Body of pancreas (tissue), 4 donors: ENCODE measurements around the gene REV1. TPM values are rescaled to one million over a fixed set of nuclear protein-coding genes. Genes with fewer than 3 reads are reported as not detected.

Experiments
- ATAC-seq: fragments of 150-250 bp; one replicate; pipeline ENCODE4 v1.9.1; 2016
- DNase-seq, 4 donors: peaks; one replicate each; pipeline ENCODE4 v3.0.0-alpha.2; 2019
- H3K27ac ChIP-seq, 4 donors: fragments of 200-600 bp; sonication (generic); 1 replicate in 3 of 4; 2 replicates in 1 of 4; pipeline versions ENCODE4 v1.5.1 to v1.6.1; 2016 to 2019; ENCODE audit warnings: mild to moderate bottlenecking in 1 of 4, mixed read lengths in 1 of 4, moderate library complexity in 1 of 4
- H3K27me3 ChIP-seq, 2 donors: fragments of 200-600 bp; sonication (generic); one replicate each; pipeline ENCODE4 v1.6.0; 2016; ENCODE audit warnings: mild to moderate bottlenecking in 1 of 2
- H3K36me3 ChIP-seq, 2 donors: fragments of 200-600 bp; sonication (generic); replicated peaks in 1 of 2; 2 replicates each; pipeline ENCODE4 v1.5.1; 2016; ENCODE audit warnings: low read depth in 2 of 2; ENCODE audit not compliant: insufficient read depth in 1 of 2
- H3K4me1 ChIP-seq: fragments of 200-600 bp; sonication (generic); one replicate; pipeline ENCODE4 v1.6.0; 2016
- H3K4me3 ChIP-seq, 2 donors: fragments of 200-600 bp; sonication (generic); 1 replicate in 1 of 2; 2 replicates in 1 of 2; pipeline ENCODE4 v1.5.1; 2016 to 2019
- H3K9me3 ChIP-seq, 3 donors: fragments of 200-600 bp; sonication (generic); 1 replicate in 2 of 3; 2 replicates in 1 of 3; pipeline ENCODE4 v1.5.1; 2016
- CTCF ChIP-seq, 7 experiments: fragments of 450-650 bp in 4 of 7; fragments of 200-600 bp in 3 of 7; sonication (generic) in 3 of 7; IDR thresholded peaks; one replicate each; pipeline ENCODE4 v1.5.1; 2016 to 2019; ENCODE audit warnings: antibody characterized with exemption in 7 of 7
- POLR2A ChIP-seq, 3 donors: fragments of 450-650 bp; IDR thresholded peaks; one replicate each; pipeline ENCODE4 v1.6.1; 2016; ENCODE audit warnings: antibody characterized with exemption in 3 of 3, mild to moderate bottlenecking in 2 of 3
- WGBS, 2 donors: methylation state at CpG; one replicate each; pipeline ENCODE4 v1.1.5; 2017; 5-methylcytosine and 5-hydroxymethylcytosine counted together
- intact Hi-C: fragments of 100-400 bp; cut with DNase I; formaldehyde crosslinking; loops from one replicate; pipeline ENCODE4 v1.15.1; 2023
- total RNA-seq, 2 donors: library from RNA; depleted of rRNA; stranded (reverse); fragments of >200 nt; gene quantifications; one replicate each; pipeline ENCODE4 v1.1.0, GENCODE V29; 2016

REV1 gene
- total RNA-seq, 2 donors from 2014 or later: 27.0 to 51.1 TPM

GRCh38 chr2:99401841-99402240, 88.0 kb downstream of the REV1 start:
- H3K4me1 ChIP-seq: peaks cover 10% of the 10 kb centered on the region
- no peak overlapping the region for H3K4me3 ChIP-seq
- H3K36me3 ChIP-seq: peaks cover 0 to 37% of the 10 kb centered on the region in 2 donors
- ATAC-seq (no peak), DNase-seq (no peak)
- WGBS, 2 donors: 87 to 91% methylated on average over 4 of the region's 4 CpGs
- TF ChIP-seq POLR2A (IDR thresholded peaks at IDR 0.05) (no peak), CTCF (IDR thresholded peaks at IDR 0.05) (no peak)
- intact Hi-C loops: no loop called here
- no peak overlapping the region for H3K27ac ChIP-seq
- no peaks in the 10 kb centered on the region for H3K9me3 ChIP-seq
- no peaks in the 10 kb centered on the region for H3K27me3 ChIP-seq

DNA sequence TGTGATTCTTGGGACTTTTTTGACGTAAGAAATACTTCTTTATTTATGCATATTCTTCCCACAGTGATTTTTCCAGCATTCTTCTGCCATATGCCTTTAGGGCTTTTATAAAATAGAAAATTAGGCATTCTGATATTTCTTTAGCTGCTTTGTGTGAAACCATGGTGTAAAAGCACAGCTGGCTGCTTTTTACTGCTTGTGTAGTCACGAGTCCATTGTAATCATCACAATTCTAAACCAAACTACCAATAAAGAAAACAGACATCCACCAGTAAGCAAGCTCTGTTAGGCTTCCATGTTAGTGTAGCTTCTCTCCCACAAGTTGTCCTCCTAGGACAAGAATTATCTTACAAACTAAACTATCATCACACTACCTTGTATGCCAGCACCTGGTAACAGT, 90.0 kb downstream of the REV1 start:
- Histone ChIP-seq H3K4me3 (no peak overlapping the region), H3K9me3 (no peaks in the 10 kb centered on the region), H3K27ac (no peak overlapping the region), H3K27me3 (no peaks in the 10 kb centered on the region), H3K4me1 (peaks cover 3% of the 10 kb centered on the region), H3K36me3 (peaks cover 0 to 41% of the 10 kb centered on the region in 2 donors)
- intact Hi-C loops: no loop called here
- ATAC-seq (no peak), DNase-seq (no peak)
- WGBS, 2 donors: 87 to 97% methylated on average over 2 of the region's 2 CpGs
- TF ChIP-seq CTCF (IDR thresholded peaks at IDR 0.05): no peak
- TF ChIP-seq POLR2A (IDR thresholded peaks at IDR 0.05): no peak

DNA sequence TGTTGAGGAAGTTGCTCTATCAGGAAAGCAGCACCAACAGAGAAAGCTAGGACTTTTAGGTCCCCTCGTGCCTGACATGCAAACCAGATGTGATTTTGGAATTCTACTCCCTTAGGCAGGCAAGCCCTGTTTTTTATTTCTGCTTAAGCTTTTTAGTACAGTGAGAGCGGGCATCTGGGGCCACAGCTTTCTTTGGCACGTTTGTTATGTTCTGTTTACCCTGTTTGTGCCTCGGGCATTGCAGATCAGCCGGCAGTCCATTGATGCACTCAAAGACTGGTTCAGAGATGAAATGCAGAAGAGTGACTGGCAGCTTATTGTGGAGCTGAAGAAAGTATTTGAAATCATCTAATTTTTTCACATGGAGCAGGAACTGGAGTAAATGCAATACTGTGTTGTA, 90.8 kb downstream of the REV1 start:
- peaks cover 0 to 47% of the 10 kb centered on the region in 2 donors for H3K36me3 ChIP-seq
- WGBS, 2 donors: 63 to 72% methylated on average over 5 of the region's 5 CpGs
- H3K4me1 ChIP-seq: no peaks in the 10 kb centered on the region
- no peaks in the 10 kb centered on the region for H3K9me3 ChIP-seq
- DNase-seq (no peak), ATAC-seq (no peak)
- no peak overlapping the region for H3K27ac ChIP-seq
- TF ChIP-seq CTCF (IDR thresholded peaks at IDR 0.05) (no peak), POLR2A (IDR thresholded peaks at IDR 0.05) (no peak)
- H3K27me3 ChIP-seq: no peaks in the 10 kb centered on the region
- H3K4me3 ChIP-seq: no peak overlapping the region
- intact Hi-C loops: no loop called here

DNA sequence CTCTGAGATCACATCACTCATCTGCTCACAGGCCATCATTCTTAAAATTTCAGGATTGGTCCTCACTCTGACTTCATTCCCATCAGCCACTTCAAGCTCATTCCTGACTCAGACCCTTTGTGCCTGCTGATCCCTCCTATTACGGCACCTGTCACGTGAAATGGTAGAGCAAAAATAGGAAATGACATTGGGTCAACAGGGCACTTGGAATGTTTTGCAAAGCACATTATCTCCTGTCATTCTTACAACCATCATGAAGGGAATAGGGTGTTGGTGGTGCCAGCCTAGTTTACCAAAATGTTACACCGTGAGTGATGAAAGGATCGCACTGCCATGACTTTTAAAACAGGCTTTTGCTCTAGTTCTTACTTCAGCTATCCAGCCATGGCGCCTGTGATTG, 91.5 kb downstream of the REV1 start:
- Histone ChIP-seq H3K27me3 (no peaks in the 10 kb centered on the region), H3K27ac (no peak overlapping the region), H3K36me3 (peaks cover 0 to 47% of the 10 kb centered on the region in 2 donors), H3K4me3 (no peak overlapping the region), H3K9me3 (no peaks in the 10 kb centered on the region), H3K4me1 (peaks cover 4% of the 10 kb centered on the region)
- ATAC-seq (no peak), DNase-seq (no peak)
- WGBS, 2 donors: 90 to 91% methylated on average over 5 of the region's 5 CpGs
- no peak for TF ChIP-seq POLR2A (IDR thresholded peaks at IDR 0.05)
- TF ChIP-seq CTCF (IDR thresholded peaks at IDR 0.05): no peak
- intact Hi-C loops: no loop called here

GRCh38 chr2:99397266-99397920, 92.4 kb downstream of the REV1 start:
- TF ChIP-seq CTCF (IDR thresholded peaks at IDR 0.05): no peak
- no peak for TF ChIP-seq POLR2A (IDR thresholded peaks at IDR 0.05)
- H3K9me3 ChIP-seq: no peaks in the 10 kb centered on the region
- H3K4me1 ChIP-seq: peaks cover 5% of the 10 kb centered on the region
- intact Hi-C loops: no loop called here
- no peak overlapping the region for H3K4me3 ChIP-seq
- 88 to 90% methylated on average over 3 of the region's 3 CpGs for WGBS, 2 donors
- ATAC-seq (no peak), DNase-seq (no peak)
- no peak overlapping the region for H3K27ac ChIP-seq
- H3K36me3 ChIP-seq: peaks cover 0 to 47% of the 10 kb centered on the region in 2 donors
- H3K27me3 ChIP-seq: no peaks in the 10 kb centered on the region
